HCT116 (cell line): ENCODE results near the gene PLK5. TPM values are rescaled to one million over a fixed set of nuclear protein-coding genes. Genes with fewer than 3 reads are reported as not detected.

Experiments used
- ATAC-seq: fragments of 200-7000 bp; cut with Tn5 transposase; 2 replicates; pipeline ENCODE4 v1.9.1; 2020; ENCODE audit warnings: mild to moderate bottlenecking, moderate library complexity
- BruUV-seq: library from RNA; stranded (reverse); fragments of 400-500 nt; replicated peaks from 2 replicates; lab custom pipeline; 2021; lab: Mats Ljungman, UMichigan
- CTCF ChIA-PET: fragments of 300-600 bp; sonication (Branson Sonifier 250); formaldehyde crosslinking; loops from one replicate; lab custom pipeline; 2021; ENCODE audit warnings: antibody characterized with exemption; lab: Charles Lee
- POLR2A ChIA-PET: fragments of 300-600, 350-600 bp; sonication (Branson Sonifier 250); formaldehyde crosslinking; loops from one replicate; lab custom pipeline; 2021; ENCODE audit warnings: antibody characterized with exemption; lab: Charles Lee
- RAD21 ChIA-PET, 2 experiments: fragments of 300-600 bp; sonication (Branson Sonifier 250); formaldehyde crosslinking; loops; one replicate each; lab custom pipeline; 2023; ENCODE audit warnings: low total read pairs in 2 of 2; ENCODE audit not compliant: uncharacterized antibody in 2 of 2, unreplicated experiment in 2 of 2, low non-redundant PET in 1 of 2; lab: Charles Lee
- DNase-seq: peaks from one replicate; pipeline ENCODE4 v3.0.0-alpha.2; 2010; ENCODE audit warnings: low read depth, low spot score
- H2AFZ ChIP-seq: fragments of 200-600 bp; shearing (Covaris generic), sonication (generic); 2 replicates; pipeline ENCODE4 v1.6.1; 2017; ENCODE audit warnings: low read depth, mixed run types, mixed read lengths, antibody characterized with exemption, low read length; ENCODE audit not compliant: poor library complexity, severe bottlenecking
- H3K27ac ChIP-seq: 2 replicates; pipeline ENCODE4 v1.5.1; 2012; ENCODE audit warnings: low read depth, low read length
- H3K27me3 ChIP-seq: fragments of 200-600 bp; sonication (generic); 2 replicates; pipeline ENCODE4 v1.6.1; 2016; ENCODE audit warnings: mixed run types, low read length, mixed read lengths; ENCODE audit not compliant: insufficient read depth
- H3K36me3 ChIP-seq, 2 experiments: fragments of 200-500 bp in 1 of 2; fragments of 200-600 bp in 1 of 2; sonication (Bioruptor generic) in 1 of 2; sonication (generic) in 1 of 2; 2 replicates each; pipeline versions ENCODE4 v1.5.1 to v1.6.1; 2014 to 2016; ENCODE audit warnings: low read length in 2 of 2, inconsistent platforms in 1 of 2, mixed read lengths in 1 of 2, mixed run types in 1 of 2; ENCODE audit not compliant: insufficient read depth in 2 of 2, control insufficient read depth in 1 of 2
- H3K4me1 ChIP-seq, 2 experiments: fragments of 200-600 bp in 1 of 2; sonication (generic) in 1 of 2; 2 replicates each; pipeline versions ENCODE4 v1.5.1 to v1.6.1; 2012 to 2017; ENCODE audit warnings: low read length in 2 of 2, inconsistent platforms in 1 of 2, mild to moderate bottlenecking in 1 of 2, mixed read lengths in 1 of 2, mixed run types in 1 of 2, moderate library complexity in 1 of 2; ENCODE audit not compliant: insufficient read depth in 2 of 2, control insufficient read depth in 1 of 2
- H3K4me2 ChIP-seq: fragments of 200-600 bp; sonication (generic); 2 replicates; pipeline ENCODE4 v1.6.1; 2017; ENCODE audit warnings: mixed run types, low read length, mixed read lengths
- H3K4me3 ChIP-seq, 2 experiments: fragments of 200-600 bp in 1 of 2; sonication (generic) in 1 of 2; replicated peaks in 1 of 2; 2 replicates each; pipeline ENCODE4 v1.5.1; 2011 to 2016; ENCODE audit warnings: low read length in 2 of 2, control low read depth in 1 of 2, low read depth in 1 of 2, mild to moderate bottlenecking in 1 of 2, mixed read lengths in 1 of 2, mixed run types in 1 of 2
- H3K79me2 ChIP-seq: fragments of 200-600 bp; sonication (generic); 2 replicates; pipeline ENCODE4 v1.6.1; 2017; ENCODE audit warnings: mild to moderate bottlenecking, mixed run types, low read length, moderate library complexity, mixed read lengths; ENCODE audit not compliant: insufficient read depth
- H3K9ac ChIP-seq: fragments of 200-600 bp; sonication (generic); 2 replicates; pipeline ENCODE4 v1.6.1; 2016; ENCODE audit warnings: low read length, mixed read lengths
- H3K9me2 ChIP-seq: fragments of 200-600 bp; sonication (generic), shearing (Covaris generic); 2 replicates; pipeline ENCODE4 v1.6.1; 2017; ENCODE audit warnings: mixed run types, mild to moderate bottlenecking, moderate library complexity; ENCODE audit not compliant: insufficient read depth
- H3K9me3 ChIP-seq, 2 experiments: fragments of 200-500 bp in 1 of 2; fragments of 200-600 bp in 1 of 2; sonication (Bioruptor generic) in 1 of 2; sonication (generic) in 1 of 2; 2 replicates each; pipeline ENCODE4 v1.6.1; 2014 to 2017; ENCODE audit warnings: low read length in 2 of 2, mixed read lengths in 2 of 2, inconsistent platforms in 1 of 2, low read depth in 1 of 2, mild to moderate bottlenecking in 1 of 2, mixed run types in 1 of 2, moderate library complexity in 1 of 2; ENCODE audit not compliant: control insufficient read depth in 1 of 2, insufficient read depth in 1 of 2
- H4K20me1 ChIP-seq: fragments of 200-600 bp; sonication (generic), shearing (Covaris generic); 2 replicates; pipeline ENCODE4 v1.6.1; 2017; ENCODE audit warnings: mixed run types, mild to moderate bottlenecking, moderate library complexity; ENCODE audit not compliant: insufficient read depth
- EGR1 ChIP-seq: IDR thresholded peaks from 2 replicates; pipeline ENCODE4 v1.6.1; 2012; ENCODE audit warnings: low read depth
- EZH2phosphoT487 ChIP-seq: fragments of 200-600 bp; IDR thresholded peaks from 2 replicates; pipeline ENCODE4 v1.6.1; 2018; ENCODE audit warnings: antibody characterized with exemption, borderline replicate concordance
- POLR2A ChIP-seq: IDR thresholded peaks from 2 replicates; pipeline ENCODE4 v1.7.0; 2011; ENCODE audit warnings: borderline replicate concordance; ENCODE audit not compliant: insufficient read depth, insufficient read length; ENCODE audit errors: extremely low read depth
- SP1 ChIP-seq: IDR thresholded peaks from 2 replicates; pipeline ENCODE4 v1.6.1; 2012; ENCODE audit warnings: low read depth
- SRF ChIP-seq: IDR thresholded peaks from 2 replicates; pipeline ENCODE4 v1.6.1; 2012; ENCODE audit warnings: low read depth
- ZNF274 ChIP-seq: fragments of 200-500 bp; sonication (Bioruptor generic); IDR thresholded peaks from 2 replicates; pipeline ENCODE4 v1.6.1; 2014; ENCODE audit warnings: mild to moderate bottlenecking, low read depth, low read length, inconsistent platforms
- intact Hi-C: fragments of 100-400 bp; cut with micrococcal nuclease; formaldehyde crosslinking; loops from 2 replicates; pipeline ENCODE4 v1.10.0; 2022
- total RNA-seq: library from RNA; stranded (reverse); gene quantifications from one replicate; pipeline ENCODE4 v1.2.1, GENCODE V29; 2021; ENCODE audit not compliant: unreplicated experiment
- TF ChIP-seq, protein P1 (sequence below): IDR thresholded peaks from 2 replicates; pipeline ENCODE4 v1.6.1; 2012

PLK5 gene
- total RNA-seq, 1 experiment from 2014 or later: not detected

DNA sequence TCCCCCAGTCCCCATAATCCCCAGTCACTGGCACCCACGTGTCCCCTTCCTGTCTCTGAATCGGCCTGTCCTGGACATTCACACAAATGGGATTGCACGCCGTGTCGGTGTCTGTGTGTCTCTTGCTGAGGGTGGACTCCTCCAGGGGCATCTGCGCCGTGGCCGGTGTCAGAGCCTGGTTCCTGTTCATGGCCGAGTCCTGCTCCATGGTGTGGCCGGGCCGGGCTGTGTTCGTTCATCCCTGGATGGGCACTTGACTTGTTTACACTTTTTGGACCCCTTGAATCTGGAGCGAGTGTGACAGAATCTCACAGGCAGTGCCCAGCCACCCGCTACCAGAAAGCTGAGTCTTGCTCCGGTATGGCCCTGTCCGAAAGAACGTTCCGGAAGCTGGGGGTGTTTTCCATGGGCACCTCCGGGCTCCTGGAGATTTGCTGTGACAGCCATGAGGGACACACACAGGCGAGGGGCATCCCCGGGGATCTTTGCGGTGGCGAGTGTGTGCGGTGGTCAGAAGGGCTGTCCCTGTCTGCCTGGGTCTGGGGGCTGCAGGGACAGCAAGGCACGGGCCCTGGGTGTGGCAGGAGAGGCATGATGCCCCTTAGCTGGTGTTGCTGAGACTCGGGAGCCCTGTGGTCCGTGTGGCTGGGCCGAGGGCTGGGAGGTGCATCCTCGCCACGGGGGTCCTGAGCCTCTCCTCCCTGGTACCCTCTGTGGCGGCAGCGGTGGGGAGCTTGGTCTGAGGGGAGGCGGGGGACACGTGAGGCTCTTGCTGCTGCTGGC is 50.7 kb downstream of the PLK5 start:
- Histone ChIP-seq H3K9ac (no peak overlapping the region), H3K36me3 (peaks cover 0 to 2% of the 10 kb centered on the region in 2 experiments; a peak in 1 of 4 replicates), H3K9me3 (no peaks in the 10 kb centered on the region), H3K4me3 (no peak overlapping the region), H2AFZ (no peak overlapping the region), H3K27ac (no peak overlapping the region), H3K79me2 (no peaks in the 10 kb centered on the region), H4K20me1 (no peaks in the 10 kb centered on the region), H3K27me3 (no peaks in the 10 kb centered on the region), H3K4me2 (no peak overlapping the region), H3K9me2 (no peaks in the 10 kb centered on the region), H3K4me1 (0 out of 4 replicates have a peak, but pooled peaks cover 0 to 3% of the 10 kb centered on the region in 2 experiments)
- ChIA-PET POLR2A (no interaction called here), RAD21 (no interaction called here), CTCF (no interaction called here)
- TF ChIP-seq SRF (no peak), POLR2A (no peak), EGR1 (no peak), EZH2phosphoT487 (no peak)
- TF ChIP-seq, protein P1, sequence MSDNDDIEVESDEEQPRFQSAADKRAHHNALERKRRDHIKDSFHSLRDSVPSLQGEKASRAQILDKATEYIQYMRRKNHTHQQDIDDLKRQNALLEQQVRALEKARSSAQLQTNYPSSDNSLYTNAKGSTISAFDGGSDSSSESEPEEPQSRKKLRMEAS: no peak
- DNase-seq: no peak
- intact Hi-C loops: no loop called here
- no peak for ATAC-seq
- TSS peak; percentile 17 for BruUV-seq

- Histone ChIP-seq H4K20me1 (no peaks in the 10 kb centered on the region), H3K79me2 (no peaks in the 10 kb centered on the region), H3K36me3 (peaks cover 4 to 5% of the 10 kb centered on the region in 2 experiments; a peak in 1 of 4 replicates), H3K9me3 (no peaks in the 10 kb centered on the region), H2AFZ (no peak overlapping the region), H3K4me3 (no peak overlapping the region), H3K4me1 (no peaks in the 10 kb centered on the region), H3K9me2 (no peaks in the 10 kb centered on the region), H3K4me2 (no peak overlapping the region), H3K27ac (no peak overlapping the region), H3K9ac (no peak overlapping the region), H3K27me3 (no peaks in the 10 kb centered on the region)
- CTCF ChIA-PET: no interaction called here
- RAD21 ChIA-PET: interaction anchor here in 1 of 2 experiments (0.7 kb wide), 1 partner anchor 13 kb away, joined by 3 read pairs; no protein-coding TSS in a partner anchor
- no TSS peak for BruUV-seq
- POLR2A ChIA-PET: no interaction called here
- 0 out of 2 replicates have a peak, but pooled peaks have one; percentile 5 for ATAC-seq
- intact Hi-C loops: no loop called here
- TF ChIP-seq SP1 (no peak), EZH2phosphoT487 (no peak), EGR1 (no peak), ZNF274 (no peak)
- TF ChIP-seq, protein P1: no peak
- DNase-seq: no peak
These were observed 51.7 kb downstream of the PLK5 start for GRCh38 chr19:1575323-1576241.
